CD4-positive, alpha-beta memory T cell (primary cell): Measurements from ENCODE around the gene NMT2. TPM values are rescaled to one million over a fixed set of nuclear protein-coding genes. Genes with fewer than 3 reads are reported as not detected.

Experiments used
- CTCF ChIA-PET: fragments of 350-600 bp; sonication (Branson Sonifier 250); formaldehyde crosslinking; loops from one replicate; lab custom pipeline; 2021; ENCODE audit warnings: inconsistent platforms; ENCODE audit not compliant: partially characterized antibody; lab: Charles Lee
- POLR2A ChIA-PET: fragments of 350-600 bp; sonication (Branson Sonifier 250); formaldehyde crosslinking; loops from one replicate; lab custom pipeline; 2021; ENCODE audit not compliant: partially characterized antibody; lab: Charles Lee
- DNase-seq, 5 donors: peaks; one replicate each; pipeline versions ENCODE4 v3.0.0 to v3.0.0-alpha.2; 2020 to 2022; ENCODE audit warnings: mixed read lengths in 1 of 5
- H3K27ac ChIP-seq: one replicate; pipeline ENCODE4 v1.7.0; 2013; ENCODE audit warnings: low read depth, low read length
- H3K27me3 ChIP-seq: 2 replicates; pipeline ENCODE4 v1.7.0; 2013; ENCODE audit warnings: mild to moderate bottlenecking, low read length, moderate library complexity; ENCODE audit not compliant: insufficient read depth
- H3K36me3 ChIP-seq: 2 replicates; pipeline ENCODE4 v1.7.0; 2013; ENCODE audit warnings: mild to moderate bottlenecking, low read length, moderate library complexity; ENCODE audit not compliant: insufficient read depth
- H3K4me1 ChIP-seq: 2 replicates; pipeline ENCODE4 v1.7.0; 2013; ENCODE audit warnings: mild to moderate bottlenecking, low read length, moderate library complexity; ENCODE audit not compliant: insufficient read depth
- H3K4me3 ChIP-seq, 2 donors: one replicate each; pipeline ENCODE4 v1.7.0; 2013; ENCODE audit warnings: low read length in 2 of 2, mild to moderate bottlenecking in 1 of 2
- H3K9me3 ChIP-seq, 2 donors: one replicate each; pipeline ENCODE4 v1.7.0; 2013; ENCODE audit warnings: low read length in 2 of 2, control low read depth in 1 of 2; ENCODE audit not compliant: control insufficient read depth in 1 of 2
- H3K27ac Mint-ChIP-seq, 7 donors: one replicate each; pipeline ENCODE4 v1.8.0; 2020 to 2021; ENCODE audit warnings: mixed read lengths in 7 of 7, mild to moderate bottlenecking in 6 of 7, inconsistent platforms in 3 of 7, moderate library complexity in 3 of 7
- H3K27me3 Mint-ChIP-seq, 2 donors: one replicate each; pipeline ENCODE4 v1.8.0; 2020 to 2021; ENCODE audit warnings: mixed read lengths in 2 of 2
- H3K36me3 Mint-ChIP-seq, 2 donors: one replicate each; pipeline ENCODE4 v1.8.0; 2020 to 2021; ENCODE audit warnings: mixed read lengths in 2 of 2, inconsistent platforms in 1 of 2, mild to moderate bottlenecking in 1 of 2
- H3K4me1 Mint-ChIP-seq, 4 donors: one replicate each; pipeline ENCODE4 v1.8.0; 2020 to 2021; ENCODE audit warnings: mixed read lengths in 4 of 4, mild to moderate bottlenecking in 1 of 4
- H3K4me3 Mint-ChIP-seq, 8 donors: one replicate each; pipeline ENCODE4 v1.8.0; 2020 to 2021; ENCODE audit warnings: mixed read lengths in 8 of 8, mild to moderate bottlenecking in 7 of 8, moderate library complexity in 6 of 8, inconsistent platforms in 3 of 8
- H3K9me3 Mint-ChIP-seq, 8 donors: one replicate each; pipeline ENCODE4 v1.8.0; 2020 to 2021; ENCODE audit warnings: mixed read lengths in 8 of 8, mild to moderate bottlenecking in 5 of 8, inconsistent platforms in 3 of 8, moderate library complexity in 1 of 8
- intact Hi-C: fragments of 100-400 bp; cut with micrococcal nuclease; formaldehyde crosslinking; loops from one replicate; pipeline ENCODE4 v1.15.1; 2023
- polyA plus RNA-seq, 2 donors: library from polyadenylated mRNA; unstranded; fragments of 300-500 nt; fragmentation: Illumina TruSeq; gene quantifications; one replicate each; pipeline ENCODE4 v1.2.3, GENCODE V29; 2021
- total RNA-seq, 2 experiments: library from RNA; stranded (reverse); gene quantifications; one replicate each; pipeline ENCODE4 v1.2.3, GENCODE V29; 2021

Gene NMT2
- total and polyA plus RNA-seq, 4 experiments from 2014 or later, result 38.7 to 101 (median 77.4) TPM

GRCh38 chr10:15183689-15184481 is 15.4 kb upstream of the NMT2 start:
- CTCF ChIA-PET, result interaction anchor here (1.1 to 6.9 kb wide), 4 partner anchors 11 to 25 kb away, joined by 3 to 48 read pairs (median 11); partner anchors contain the start of gene NMT2
- Histone ChIP-seq H3K27me3 (no peaks in the 10 kb centered on the region), H3K4me1 (peaks cover 34% of the 10 kb centered on the region), H3K27ac (no peak overlapping the region), H3K9me3 (no peaks in the 10 kb centered on the region), H3K36me3 (no peaks in the 10 kb centered on the region), H3K4me3 (no peak overlapping the region)
- H3K27me3 Mint-ChIP-seq, result no peaks in the 10 kb centered on the region
- DNase-seq, result no peak
- H3K27ac Mint-ChIP-seq, result peak overlapping the region in 1 of 7 donors; percentile 50
- POLR2A ChIA-PET, result interaction anchor here (1.3 to 5.2 kb wide), 5 partner anchors 11 to 25 kb away, joined by 4 to 62 read pairs (median 21); partner anchors contain the start of gene NMT2
- H3K4me3 Mint-ChIP-seq, result no peak overlapping the region
- H3K9me3 Mint-ChIP-seq, result peaks cover 0 to 2% (median 0%) of the 10 kb centered on the region in 8 donors
- peaks cover 17 to 42% (median 26%) of the 10 kb centered on the region in 4 donors for H3K4me1 Mint-ChIP-seq
- no peaks in the 10 kb centered on the region for H3K36me3 Mint-ChIP-seq
- intact Hi-C loops, result no loop called here

- H3K4me3 Mint-ChIP-seq, result no peak overlapping the region
Observed at GRCh38 chr10:15182540-15183207, 14.2 kb upstream of the NMT2 start.

GRCh38 chr10:15181576-15182156 is 13.2 kb upstream of the NMT2 start:
- H3K36me3 ChIP-seq, result no peaks in the 10 kb centered on the region
- H3K36me3 Mint-ChIP-seq, result no peaks in the 10 kb centered on the region
- CTCF ChIA-PET, result interaction anchor here (1.0 to 1.1 kb wide), 2 partner anchors 14 to 29 kb away, joined by 3 read pairs; no protein-coding TSS in a partner anchor
- no peak for DNase-seq
- no peak overlapping the region for H3K4me3 ChIP-seq
- peak overlapping the region in 1 of 7 donors; percentile 23 for H3K27ac Mint-ChIP-seq
- intact Hi-C loops, result no loop called here
- peaks cover 11 to 30% (median 19%) of the 10 kb centered on the region in 4 donors for H3K4me1 Mint-ChIP-seq
- H3K27me3 ChIP-seq, result no peaks in the 10 kb centered on the region
- no peaks in the 10 kb centered on the region for H3K27me3 Mint-ChIP-seq
- H3K9me3 Mint-ChIP-seq, result peaks cover 0 to 2% (median 0%) of the 10 kb centered on the region in 8 donors
- H3K4me1 ChIP-seq, result peaks cover 21% of the 10 kb centered on the region
- no peaks in the 10 kb centered on the region for H3K9me3 ChIP-seq
- H3K27ac ChIP-seq, result no peak overlapping the region
- H3K4me3 Mint-ChIP-seq, result no peak overlapping the region
- POLR2A ChIA-PET, result interaction anchor here (1.1 to 1.3 kb wide), 3 partner anchors 8 to 15 kb away, joined by 3 to 6 read pairs (median 5); partner anchors contain the start of gene NMT2

More at GRCh38 chr10:15182540-15183207, 14.2 kb upstream of the NMT2 start:
- H3K4me3 ChIP-seq, result no peak overlapping the region
- Mint-ChIP-seq H3K36me3 (no peaks in the 10 kb centered on the region), H3K27ac (peak overlapping the region in 4 of 7 donors; percentile 14 to 56 (median 20)), H3K9me3 (peaks cover 0 to 2% (median 0%) of the 10 kb centered on the region in 8 donors), H3K27me3 (no peaks in the 10 kb centered on the region), H3K4me1 (peaks cover 12 to 33% (median 21%) of the 10 kb centered on the region in 4 donors)
- no peak overlapping the region for H3K27ac ChIP-seq
- ChIA-PET POLR2A (no interaction called here), CTCF (no interaction called here)
- H3K4me1 ChIP-seq, result peaks cover 25% of the 10 kb centered on the region
- H3K36me3 ChIP-seq, result no peaks in the 10 kb centered on the region
- intact Hi-C loops, result no loop called here
- DNase-seq, result no peak
- no peaks in the 10 kb centered on the region for H3K27me3 ChIP-seq
- H3K9me3 ChIP-seq, result no peaks in the 10 kb centered on the region

- CTCF ChIA-PET, result interaction anchor here (1.0 to 1.1 kb wide), 3 partner anchors 11 to 30 kb away, joined by 3 to 6 read pairs (median 3); partner anchors contain the start of gene NMT2
- no peaks in the 10 kb centered on the region for H3K27me3 Mint-ChIP-seq
- Histone ChIP-seq H3K9me3 (no peaks in the 10 kb centered on the region), H3K27me3 (no peaks in the 10 kb centered on the region), H3K27ac (no peak overlapping the region), H3K36me3 (no peaks in the 10 kb centered on the region), H3K4me1 (peaks cover 11% of the 10 kb centered on the region), H3K4me3 (no peak overlapping the region)
- intact Hi-C loops, result no loop called here
- POLR2A ChIA-PET, result interaction anchor here (1.1 to 1.3 kb wide), 3 partner anchors 9 to 14 kb away, joined by 3 to 6 read pairs (median 5); partner anchors contain the start of gene NMT2
- H3K9me3 Mint-ChIP-seq, result peaks cover 0 to 2% (median 0%) of the 10 kb centered on the region in 8 donors
- no peak for DNase-seq
- H3K27ac Mint-ChIP-seq, result no peak overlapping the region
- peaks cover 6 to 22% (median 14%) of the 10 kb centered on the region in 4 donors for H3K4me1 Mint-ChIP-seq
- no peaks in the 10 kb centered on the region for H3K36me3 Mint-ChIP-seq
- no peak overlapping the region for H3K4me3 Mint-ChIP-seq
Observed at GRCh38 chr10:15180736-15181135, 12.2 kb upstream of the NMT2 start.

GRCh38 chr10:15176269-15176668 is 7.8 kb upstream of the NMT2 start:
- peak overlapping the region in 1 of 7 donors; percentile 12 for H3K27ac Mint-ChIP-seq
- peaks cover 12 to 29% (median 17%) of the 10 kb centered on the region in 4 donors for H3K4me1 Mint-ChIP-seq
- no peaks in the 10 kb centered on the region for H3K9me3 ChIP-seq
- CTCF ChIA-PET, result no interaction called here
- no peaks in the 10 kb centered on the region for H3K9me3 Mint-ChIP-seq
- no peak overlapping the region for H3K4me3 ChIP-seq
- POLR2A ChIA-PET, result no interaction called here
- no peak for DNase-seq
- H3K4me3 Mint-ChIP-seq, result no peak overlapping the region
- H3K36me3 Mint-ChIP-seq, result no peaks in the 10 kb centered on the region
- no peak overlapping the region for H3K27ac ChIP-seq
- intact Hi-C loops, result no loop called here
- H3K36me3 ChIP-seq, result no peaks in the 10 kb centered on the region
- H3K27me3 Mint-ChIP-seq, result no peaks in the 10 kb centered on the region
- H3K4me1 ChIP-seq, result peaks cover 18% of the 10 kb centered on the region
- no peaks in the 10 kb centered on the region for H3K27me3 ChIP-seq

- no peaks in the 10 kb centered on the region for H3K36me3 Mint-ChIP-seq
- ChIA-PET POLR2A (no interaction called here), CTCF (no interaction called here)
- H3K27ac ChIP-seq, result no peak overlapping the region
- H3K9me3 Mint-ChIP-seq, result no peaks in the 10 kb centered on the region
- no peaks in the 10 kb centered on the region for H3K27me3 ChIP-seq
- H3K27ac Mint-ChIP-seq, result no peak overlapping the region
- no peak overlapping the region for H3K4me3 ChIP-seq
- H3K4me1 ChIP-seq, result peaks cover 24% of the 10 kb centered on the region
- DNase-seq, result no peak
- H3K4me3 Mint-ChIP-seq, result no peak overlapping the region
- no peaks in the 10 kb centered on the region for H3K36me3 ChIP-seq
- peaks cover 16 to 32% (median 23%) of the 10 kb centered on the region in 4 donors for H3K4me1 Mint-ChIP-seq
- H3K9me3 ChIP-seq, result no peaks in the 10 kb centered on the region
- intact Hi-C loops, result no loop called here
- no peaks in the 10 kb centered on the region for H3K27me3 Mint-ChIP-seq
Observed at GRCh38 chr10:15175587-15175986, 7.1 kb upstream of the NMT2 start.
